Adrenal gland (tissue), 5 donors: ENCODE measurements around the gene IPPK.

Experiments
- CTCF ChIP-seq, 6 experiments: fragments of 450-650 bp in 4 of 6; fragments of 200-600 bp in 2 of 6; sonication (generic) in 1 of 6; IDR thresholded peaks; 1 replicate in 5 of 6; 2 replicates in 1 of 6; pipeline versions ENCODE4 v1.5.1 to v1.8.0; 2016 to 2021; ENCODE audit warnings: antibody characterized with exemption in 6 of 6, mild to moderate bottlenecking in 2 of 6, moderate library complexity in 1 of 6
- POLR2A ChIP-seq, 2 donors: fragments of 450-650 bp; IDR thresholded peaks; one replicate each; pipeline ENCODE4 v1.6.1; 2017; ENCODE audit warnings: antibody characterized with exemption in 2 of 2, mild to moderate bottlenecking in 2 of 2, moderate library complexity in 1 of 2
- donor health status: DM: no; HTN: no; CAD: no.

GRCh38 chr9:92638621-92639101 lies 31.3 kb downstream of the IPPK start:
- no peak for TF ChIP-seq CTCF (IDR thresholded peaks at IDR 0.05)
- no peak for TF ChIP-seq POLR2A (IDR thresholded peaks at IDR 0.05)
